GM12878 (cell line): ENCODE results near the gene FAM210A.

ENCODE experiments used
- CTCF ChIP-seq, 3 experiments: IDR thresholded peaks in 2 of 3; conservative IDR thresholded peaks in 1 of 3; 2 replicates each; pipeline ENCODE4 v1.5.1; 2011; ENCODE audit warnings: low read depth in 3 of 3, low read length in 3 of 3, mild to moderate bottlenecking in 3 of 3, control low read depth in 2 of 3, moderate library complexity in 2 of 3, inconsistent platforms in 1 of 3, mixed read lengths in 1 of 3; ENCODE audit not compliant: control insufficient read depth in 2 of 3, insufficient read depth in 1 of 3; ENCODE audit errors: extremely low read depth in 1 of 3
- EP300 ChIP-seq, 2 experiments: fragments of 150-350 bp in 1 of 2; IDR thresholded peaks; 2 replicates each; pipeline ENCODE4 v1.6.1; 2011 to 2012; ENCODE audit warnings: low read depth in 2 of 2, low read length in 2 of 2, borderline replicate concordance in 1 of 2, improper control_type of control experiment in 1 of 2, inconsistent platforms in 1 of 2; ENCODE audit not compliant: control insufficient read depth in 1 of 2
- MAX ChIP-seq: IDR thresholded peaks from 2 replicates; pipeline ENCODE4 v1.6.1; 2012; ENCODE audit warnings: low read depth, low read length, improper control_type of control experiment
- POLR2AphosphoS2 ChIP-seq: IDR thresholded peaks from 2 replicates; pipeline ENCODE4 v1.6.1; 2011; ENCODE audit warnings: low read depth, mild to moderate bottlenecking, low read length, improper control_type of control experiment, moderate library complexity
- SIX5 ChIP-seq: IDR thresholded peaks from 2 replicates; pipeline ENCODE4 v1.6.1; 2011; ENCODE audit warnings: mild to moderate bottlenecking, low read depth, low read length, moderate library complexity; ENCODE audit not compliant: severe bottlenecking

GRCh38 chr18:13696961-13697360 lies 29.4 kb downstream of the FAM210A start:
- TF ChIP-seq CTCF (IDR thresholded peaks at IDR 0.05 in 2 of 3, conservative IDR thresholded peaks at IDR 0.05 in 1 of 3; ENCODE audit: control insufficient read depth in 2 of 3, extremely low read depth in 1 of 3, insufficient read depth in 1 of 3, low read depth in 3 of 3, low read length in 3 of 3) (no peak), POLR2AphosphoS2 (no peak), EP300 (IDR thresholded peaks at IDR 0.05; ENCODE audit: borderline replicate concordance in 1 of 2, control insufficient read depth in 1 of 2, low read depth in 2 of 2, low read length in 2 of 2) (no peak), SIX5 (no peak), MAX (no peak)
